NCI-H2029 treated with DMSO at 0.1 percent for 48 hours (cell line): ENCODE measurements around the gene PPP1CA.

Experiments
- DNase-seq: peaks from one replicate; lab custom pipeline; 2025; lab: John Stamatoyannopoulos, UW

The PPP1CA gene

DNA sequence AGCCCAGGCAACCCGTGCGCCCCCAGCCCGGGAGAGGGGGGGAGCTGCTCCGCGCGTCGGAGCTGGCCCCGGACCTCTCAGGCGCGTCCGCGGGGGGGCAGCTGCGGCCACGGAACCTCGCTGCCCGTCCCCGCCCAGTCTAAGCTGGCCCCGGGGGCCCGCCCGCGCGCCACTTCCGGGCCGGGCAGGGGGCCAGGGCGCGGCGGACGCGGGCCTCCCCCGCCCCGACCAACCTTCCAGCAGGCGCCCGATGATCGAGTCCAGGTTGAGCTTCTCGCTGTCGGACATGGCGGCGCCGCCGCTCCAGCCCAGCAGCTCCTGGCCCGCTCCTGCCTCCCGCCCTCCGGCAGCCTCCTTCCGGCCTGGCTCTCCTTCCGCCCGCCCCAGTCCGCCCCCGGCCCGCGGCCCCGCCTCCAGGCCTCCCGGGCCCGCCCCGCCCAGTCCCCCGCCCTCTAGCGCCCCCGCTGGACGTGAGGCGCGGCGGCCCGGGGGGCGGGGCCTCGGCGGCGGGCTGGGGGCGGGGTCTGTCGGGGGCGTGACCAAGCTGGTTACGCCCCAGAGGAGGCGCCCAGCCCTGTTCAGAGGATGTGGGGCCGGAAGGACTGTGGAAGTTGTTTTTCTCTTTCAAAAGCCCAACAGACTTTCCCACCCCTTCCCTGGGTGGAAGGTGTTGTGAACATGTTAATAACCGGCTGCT lies at the start of gene PPP1CA:
TSS of gene PPP1CA (minus strand) at position 364 of the 697 bp plus-strand sequence. CDS start at position 288, 76 bp downstream.
- DNase-seq, result peak; percentile 76

DNA sequence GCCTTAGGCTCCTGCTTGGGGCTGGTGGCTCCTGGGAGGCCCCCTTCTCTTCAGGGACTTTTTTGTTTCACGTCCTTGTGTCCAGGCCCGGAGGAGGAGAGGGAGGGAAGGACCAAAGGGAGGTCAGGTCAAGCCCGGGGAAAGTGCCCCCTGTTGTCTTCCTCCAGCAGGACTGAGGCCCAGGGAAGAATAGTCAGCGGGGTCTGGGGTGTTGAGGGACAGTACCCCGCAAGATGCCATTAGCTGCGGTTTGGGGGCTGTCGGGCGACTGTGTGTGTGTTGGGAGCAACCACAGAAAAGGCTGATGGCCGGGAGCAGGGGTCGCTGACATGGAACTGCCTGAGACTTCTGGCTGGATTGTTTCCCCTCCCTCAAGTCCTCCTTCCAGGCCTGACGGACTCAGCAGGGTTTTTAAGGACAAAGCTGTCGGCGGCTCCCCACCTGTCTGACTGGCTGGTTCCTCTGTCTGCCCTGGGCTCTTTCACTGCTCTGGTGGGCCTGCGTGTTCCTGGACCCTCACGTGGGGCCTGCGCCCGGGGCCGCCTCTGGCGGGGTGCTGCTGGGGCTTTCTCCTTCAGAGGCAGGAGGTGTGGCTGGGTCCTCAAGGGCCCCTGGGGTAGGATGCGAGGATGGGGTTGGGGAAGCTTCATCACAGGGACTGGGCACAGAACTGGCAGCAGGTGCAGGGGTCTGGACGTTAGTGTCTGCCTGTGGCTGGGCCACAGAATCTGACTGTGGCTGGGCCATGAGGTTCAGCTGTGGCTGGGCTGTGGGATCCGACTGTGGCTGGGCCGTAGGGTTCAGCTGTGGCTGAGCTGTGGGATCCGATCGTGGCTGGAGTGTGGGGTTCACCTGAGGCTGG lies 49.4 kb upstream of the PPP1CA start:
- no peak for DNase-seq

DNA sequence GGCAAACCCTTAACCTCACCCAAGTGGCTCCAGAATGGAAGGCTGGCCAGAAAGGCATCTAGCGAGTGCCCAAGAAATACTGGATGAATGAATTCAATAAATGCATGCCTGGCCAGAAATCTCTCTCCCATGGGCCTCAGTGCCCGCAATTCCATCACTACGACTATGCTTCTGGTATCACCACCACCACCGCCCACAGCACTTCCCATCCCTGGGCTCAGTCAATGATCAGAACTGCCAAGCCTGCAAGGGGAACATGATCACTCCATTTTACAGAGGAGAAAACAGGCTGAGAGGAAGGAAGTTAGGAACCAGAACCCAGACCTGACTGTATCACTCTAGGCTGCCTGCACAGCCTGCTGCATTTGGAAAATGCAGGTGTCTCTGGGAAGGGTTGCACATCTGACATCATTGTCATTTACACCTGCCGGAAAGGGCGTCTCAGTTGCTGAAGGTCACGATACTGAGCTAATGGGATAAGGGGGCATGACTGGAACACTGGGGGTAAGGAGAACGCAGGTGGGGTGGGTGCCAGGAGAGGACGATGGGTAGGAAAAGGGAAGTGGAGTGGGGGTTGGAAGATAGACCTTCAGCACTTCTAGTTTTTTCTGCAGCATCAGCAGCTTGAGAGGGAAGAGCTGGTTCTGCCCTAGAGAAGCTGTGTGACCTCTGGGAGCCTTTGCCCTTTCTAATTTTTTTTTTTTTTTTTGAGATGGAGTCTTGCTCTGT lies 47.6 kb upstream of the PPP1CA start:
- no peak for DNase-seq

DNA sequence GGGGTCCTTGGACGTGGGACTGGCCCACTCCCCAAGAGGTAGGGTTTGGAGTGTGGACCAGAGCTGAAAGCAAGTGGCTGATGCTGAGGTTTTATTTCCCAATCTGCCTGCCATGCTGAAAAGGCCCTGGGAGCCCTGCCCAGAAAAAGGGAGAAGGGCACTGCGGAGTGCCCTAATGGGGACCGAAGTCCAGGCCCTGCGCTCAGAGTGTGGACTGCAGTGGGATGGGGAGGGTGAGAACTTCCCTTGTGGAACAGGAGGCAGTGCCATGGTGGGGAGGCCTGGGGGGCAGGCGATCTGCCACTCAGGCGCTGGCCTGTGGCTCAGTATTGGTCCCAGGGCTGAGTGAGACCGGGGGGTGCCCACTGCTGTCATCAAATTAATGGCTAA lies 46.6 kb upstream of the PPP1CA start:
- no peak for DNase-seq

DNA sequence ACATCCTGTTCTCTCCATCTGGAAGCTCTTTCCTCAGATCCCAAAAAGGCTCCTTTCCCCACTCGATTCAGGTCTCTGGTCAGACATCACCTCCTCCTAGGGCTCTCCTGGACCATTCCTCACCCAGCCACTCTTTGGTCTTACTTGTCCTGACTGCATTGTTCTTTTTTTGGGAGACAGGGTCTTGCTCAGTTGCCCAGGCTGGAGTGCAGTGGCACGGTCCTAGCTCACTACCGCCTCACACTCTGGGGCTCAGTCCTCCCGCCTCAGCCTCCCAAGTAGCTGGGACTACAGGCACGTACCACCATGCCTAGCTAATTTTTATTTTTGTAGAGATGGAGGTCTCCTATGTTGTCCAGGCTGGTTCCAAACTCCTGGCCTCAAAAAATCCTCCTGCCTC lies 43.9 kb upstream of the PPP1CA start:
- DNase-seq, result no peak

DNA sequence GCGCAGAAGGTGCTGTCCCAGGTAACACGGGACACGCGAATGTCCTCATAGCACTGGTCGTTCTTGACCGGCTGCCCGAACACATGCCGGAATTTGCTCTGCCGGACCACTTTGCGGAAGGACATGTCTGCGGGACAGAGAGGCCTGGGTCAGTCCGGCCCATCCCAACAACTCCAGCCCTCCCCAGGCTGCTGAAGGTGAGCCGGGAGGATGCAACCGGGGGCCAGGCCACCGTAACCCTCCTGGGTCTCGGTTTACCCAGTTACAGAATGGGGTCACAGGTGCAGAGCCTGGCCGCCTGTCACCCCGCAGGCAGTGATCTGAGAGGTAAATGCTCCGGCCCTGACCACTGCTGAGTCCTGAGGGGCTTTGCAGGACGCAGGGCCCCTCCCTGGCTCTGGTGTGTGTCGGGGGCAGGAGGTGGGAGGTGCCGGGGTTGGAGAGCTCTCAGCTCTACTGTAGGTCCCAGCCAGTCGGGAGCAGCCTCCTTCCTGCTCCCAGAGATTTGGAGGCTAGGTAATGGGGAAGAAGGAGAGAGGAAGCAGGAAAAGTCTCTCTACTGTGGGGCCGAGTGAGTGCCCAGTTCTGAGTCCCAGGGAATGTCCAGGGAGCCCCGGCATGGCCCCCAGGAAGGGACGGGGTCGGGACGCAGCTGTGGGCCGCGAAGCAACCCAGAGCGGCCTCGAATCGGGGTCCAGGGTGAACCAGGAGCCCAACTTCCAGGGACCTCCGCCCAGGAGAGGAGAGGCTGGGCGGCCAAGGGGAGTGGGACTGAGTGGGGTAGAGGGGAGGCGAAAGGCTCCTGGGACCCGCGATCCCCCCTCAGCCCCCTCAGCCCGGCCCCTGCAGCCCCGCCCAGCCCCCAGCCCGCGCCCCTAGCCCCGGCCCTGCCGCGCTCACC lies 41.1 kb upstream of the PPP1CA start:
- DNase-seq, result no peak

DNA sequence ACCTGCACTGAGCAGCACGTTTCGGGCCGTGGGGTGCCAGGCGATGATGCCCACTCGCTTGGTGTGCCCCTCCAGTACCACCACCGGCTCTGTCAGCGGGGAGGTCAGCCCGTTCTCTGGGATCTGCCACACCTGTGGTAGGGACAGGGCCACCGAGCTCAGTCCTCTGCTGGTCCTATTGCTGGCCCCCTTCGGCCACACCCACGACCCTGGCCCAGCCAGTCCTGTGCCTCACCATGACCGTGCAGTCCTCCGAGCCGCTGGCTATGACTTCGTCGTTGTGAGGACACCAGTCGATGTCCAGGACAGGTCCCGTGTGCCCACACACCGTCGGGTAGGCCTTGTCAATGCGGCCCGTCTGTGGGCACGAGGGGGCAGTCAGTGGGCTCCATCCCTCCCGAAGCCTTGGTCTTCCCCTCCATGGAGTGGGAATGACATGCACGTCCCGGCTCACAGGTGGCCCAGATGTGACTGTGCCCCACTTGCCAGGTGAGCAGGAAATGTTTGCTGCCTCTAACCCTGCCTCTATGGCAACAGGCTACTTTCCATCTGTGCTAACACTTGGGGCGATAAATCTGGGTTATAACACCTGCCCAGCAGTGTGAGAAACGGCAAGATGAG lies 40.2 kb upstream of the PPP1CA start:
- DNase-seq, result no peak

DNA sequence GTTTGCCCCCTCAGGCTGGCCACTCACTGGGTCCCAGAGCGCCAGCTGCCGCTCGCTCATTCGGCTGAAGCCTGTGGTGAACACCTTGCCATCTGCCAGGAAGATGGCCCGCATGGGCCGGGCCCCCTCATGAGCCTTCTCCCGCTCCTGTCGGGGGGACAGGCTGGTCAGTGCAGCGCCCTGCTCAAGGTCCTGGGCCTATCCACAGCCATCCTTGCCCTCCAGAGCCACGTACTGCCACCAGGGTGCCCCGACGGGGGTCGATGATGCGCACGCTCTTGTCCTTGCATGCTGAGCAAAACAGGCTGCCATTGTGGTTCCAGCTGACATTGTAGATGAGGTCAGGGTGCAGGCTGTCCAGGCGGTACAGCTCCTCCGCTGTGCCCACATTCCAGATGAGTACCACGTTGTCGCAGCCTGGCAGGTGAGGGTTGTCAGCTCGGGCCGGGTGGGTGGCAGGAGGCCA lies 39.5 kb upstream of the PPP1CA start:
- DNase-seq, result no peak

DNA sequence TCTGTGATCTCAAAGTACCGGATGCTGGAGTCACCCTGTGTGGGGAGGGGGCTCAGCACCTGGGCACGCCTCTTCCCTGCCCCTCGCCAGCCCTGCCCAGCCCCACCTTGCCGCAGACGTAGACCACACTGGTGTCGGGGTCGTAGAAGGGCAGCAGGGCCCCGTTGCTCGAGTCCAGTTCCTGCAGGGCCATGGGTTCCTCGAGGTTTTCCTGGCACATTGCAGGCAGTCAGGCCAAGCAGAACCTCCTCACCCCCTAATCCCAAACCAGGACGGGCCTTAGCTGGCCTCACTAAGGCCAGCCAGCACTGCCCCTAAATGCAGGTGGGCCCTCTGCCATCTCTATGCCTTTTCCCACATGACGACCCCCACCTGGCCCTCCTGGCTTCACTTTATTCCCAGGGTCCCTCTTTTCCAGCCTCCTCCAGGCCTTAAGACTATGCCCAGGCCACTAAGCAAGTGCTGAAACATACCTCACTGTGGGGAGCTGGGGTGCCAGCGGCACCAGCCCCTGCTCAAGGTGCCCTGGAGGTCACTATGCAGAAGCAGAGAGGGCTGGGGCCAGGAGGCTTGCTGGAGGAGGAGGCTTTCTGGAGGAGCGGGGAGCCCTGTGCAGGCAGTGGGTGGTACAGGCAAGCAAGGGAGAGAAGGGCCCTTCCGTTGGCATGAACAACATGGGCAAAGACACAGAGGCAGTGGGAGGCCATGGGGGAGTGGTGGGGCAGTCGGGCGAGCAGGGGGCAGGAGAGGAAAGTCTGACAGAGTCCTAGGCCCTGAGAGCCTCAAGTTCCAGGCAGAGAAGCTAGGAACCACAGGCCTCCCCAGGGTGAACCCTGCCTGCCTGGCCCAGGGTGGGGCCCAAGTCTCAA lies 38.8 kb upstream of the PPP1CA start:
- no peak for DNase-seq

DNA sequence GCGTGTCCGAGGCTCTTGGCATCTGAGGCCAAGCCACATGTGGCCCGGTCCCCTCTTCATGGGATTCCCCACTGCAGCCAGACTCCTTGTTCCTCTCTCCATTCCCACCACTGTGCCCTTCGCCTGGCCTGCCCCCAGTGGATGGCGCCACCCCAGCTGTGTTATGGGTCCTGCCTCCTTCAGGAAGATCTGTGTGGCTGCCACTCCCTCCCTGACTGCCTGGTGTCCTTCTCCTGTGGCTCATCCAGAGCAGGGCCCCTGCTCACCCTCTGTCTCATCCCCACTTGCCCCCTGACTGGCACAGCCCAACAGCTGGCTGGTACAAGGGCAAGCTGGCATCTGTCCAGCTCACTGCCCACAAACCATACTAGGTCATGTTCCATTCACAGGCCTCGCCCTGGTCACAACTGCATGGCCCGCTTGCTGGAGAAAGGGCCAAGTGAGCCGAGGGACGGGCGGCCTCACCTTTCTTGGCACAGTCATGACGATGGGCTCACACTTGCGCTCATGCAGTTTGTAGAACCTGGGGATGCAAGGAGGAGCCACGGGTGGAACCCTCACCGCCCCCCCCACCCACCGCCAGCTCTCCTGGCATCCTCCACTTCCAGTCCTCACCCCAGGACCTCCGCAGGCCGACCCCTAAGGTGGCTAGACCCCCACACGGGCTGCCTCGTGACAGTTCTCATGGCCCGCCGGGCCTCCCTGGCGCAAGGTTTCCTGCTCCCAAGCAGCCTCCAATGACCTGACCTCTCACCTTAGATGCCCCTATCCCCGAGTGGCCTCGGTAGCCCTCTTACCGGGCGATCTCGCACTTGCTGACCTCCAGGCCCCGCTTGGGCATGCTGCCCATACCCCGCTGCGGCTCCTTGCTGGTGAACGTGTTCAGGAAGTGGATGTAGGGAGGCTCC lies 37.9 kb upstream of the PPP1CA start:
- no peak for DNase-seq

DNA sequence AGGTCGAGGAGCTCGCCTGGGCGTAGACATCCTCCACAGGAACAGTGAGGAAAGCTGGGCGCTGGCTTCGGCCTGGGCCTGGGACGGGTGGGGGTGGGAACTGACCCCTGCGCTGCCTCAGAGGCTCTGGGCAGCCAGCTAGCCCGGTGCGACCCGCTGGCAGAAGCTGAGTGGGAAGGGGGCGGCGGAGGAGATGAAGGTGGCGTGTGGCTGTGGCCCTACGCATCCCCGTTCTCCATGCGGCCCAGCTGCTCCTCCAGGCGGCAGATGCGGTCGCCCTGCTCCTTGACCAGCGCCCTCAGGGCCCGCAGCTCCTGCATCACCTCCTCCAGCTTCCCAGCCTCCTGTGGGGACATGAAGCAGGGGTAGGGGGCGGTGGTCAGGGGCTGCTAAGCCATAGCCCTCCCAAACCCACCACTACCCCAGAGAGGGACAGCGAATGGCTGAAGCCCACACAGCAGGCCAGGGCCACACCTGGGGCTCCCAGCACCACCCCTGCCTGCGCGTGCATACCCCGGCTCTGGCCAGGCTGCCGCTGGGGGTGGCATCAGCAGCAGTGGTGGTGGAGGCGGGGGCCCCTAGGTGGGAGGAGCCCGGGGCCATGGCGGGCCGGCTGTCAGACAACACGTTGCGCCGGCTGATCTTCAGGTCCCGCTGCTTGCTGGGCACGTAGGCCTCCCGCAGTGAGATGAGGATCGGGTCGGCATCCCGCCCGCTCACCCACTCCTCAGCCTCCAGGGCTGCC lies 36.7 kb upstream of the PPP1CA start:
- DNase-seq, result no peak

DNA sequence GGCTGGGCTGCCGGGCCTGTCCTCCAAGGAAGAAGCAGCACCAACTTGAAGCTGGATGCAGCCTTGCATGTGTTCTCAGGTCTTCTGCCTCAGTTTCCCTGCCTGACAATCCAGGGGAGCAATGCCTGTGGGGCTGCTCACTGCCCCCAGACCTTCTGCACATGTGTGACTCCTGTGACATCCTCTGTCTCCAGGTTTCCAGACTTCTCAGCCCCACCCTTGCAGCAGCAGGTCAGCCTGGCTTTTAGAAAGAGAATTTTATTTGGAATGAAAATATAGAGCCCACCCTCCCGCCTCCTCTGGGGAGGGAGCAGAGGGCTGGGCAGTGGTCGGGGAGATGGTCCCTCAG lies 36.1 kb upstream of the PPP1CA start:
- no peak for DNase-seq

DNA sequence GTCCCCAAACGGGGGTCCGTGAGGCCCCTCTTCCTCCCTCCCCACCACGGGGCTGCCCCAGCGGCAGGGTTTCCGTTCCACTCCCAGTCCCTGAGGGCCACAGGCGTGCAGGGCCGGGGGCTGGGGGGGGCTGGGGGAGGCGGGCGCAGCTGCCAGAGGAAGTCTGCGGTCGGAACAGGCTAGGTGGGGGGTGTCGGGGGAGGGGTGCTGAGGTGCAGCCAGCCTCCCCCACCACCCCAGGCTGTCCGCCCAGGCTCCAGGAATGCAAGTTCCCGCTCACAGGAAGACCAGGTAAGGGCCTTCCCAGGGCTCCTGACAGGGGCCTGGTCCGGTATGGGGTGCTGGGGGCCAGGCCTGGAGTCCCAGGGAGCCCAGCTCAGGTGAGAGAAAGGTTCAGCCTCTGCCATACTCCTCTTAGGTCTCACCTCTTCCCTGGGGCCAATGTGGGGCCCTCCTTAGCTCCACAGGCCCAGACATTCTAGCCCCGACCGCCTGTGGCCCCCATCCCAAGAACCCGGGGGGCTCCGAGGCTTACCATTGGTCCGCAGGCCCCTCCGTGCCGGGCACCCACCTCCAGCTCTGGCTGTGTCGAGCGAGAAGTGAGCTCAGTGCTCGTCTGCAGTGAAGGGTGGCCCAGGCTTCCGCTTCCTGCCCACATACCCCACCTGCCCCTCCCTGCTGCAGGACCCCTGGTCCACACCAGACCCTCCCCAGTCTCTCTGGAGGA lies 35.6 kb upstream of the PPP1CA start, which contains the start of gene PTPRCAP:
TSS of gene PTPRCAP (minus strand) at position 601 of the 727 bp plus-strand sequence. CDS start at position 538, 63 bp downstream.
- DNase-seq, result no peak

DNA sequence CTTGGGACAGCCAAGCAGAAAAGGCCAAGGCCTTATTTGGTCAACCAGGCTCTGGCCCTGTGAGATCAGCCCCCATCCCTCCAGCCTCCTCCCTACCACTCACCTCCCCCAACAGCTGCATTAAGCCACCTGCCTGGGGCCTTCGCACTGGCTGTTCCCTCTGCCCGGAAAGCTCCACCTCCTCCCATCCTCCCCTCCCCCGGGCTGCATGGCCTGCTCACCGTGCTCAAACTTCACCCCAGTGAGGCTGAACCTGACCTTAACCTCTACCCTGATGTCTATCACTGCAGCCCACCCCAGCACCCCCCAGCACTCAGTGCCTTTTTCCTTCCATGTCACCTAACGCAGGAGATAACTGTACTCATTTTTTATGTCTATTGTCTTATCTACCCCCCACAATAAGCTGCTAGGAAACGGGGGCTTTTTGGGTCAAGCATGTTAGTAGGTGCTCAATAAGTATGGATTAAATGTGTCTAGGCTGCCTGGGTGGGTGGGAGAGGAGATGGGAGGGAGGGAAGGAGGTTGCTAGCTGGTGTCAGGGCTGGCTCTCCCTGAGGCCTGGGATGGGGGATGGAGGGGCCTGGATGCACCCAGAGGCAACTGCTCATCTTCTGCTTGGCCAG lies 34.9 kb upstream of the PPP1CA start:
- no peak for DNase-seq

DNA sequence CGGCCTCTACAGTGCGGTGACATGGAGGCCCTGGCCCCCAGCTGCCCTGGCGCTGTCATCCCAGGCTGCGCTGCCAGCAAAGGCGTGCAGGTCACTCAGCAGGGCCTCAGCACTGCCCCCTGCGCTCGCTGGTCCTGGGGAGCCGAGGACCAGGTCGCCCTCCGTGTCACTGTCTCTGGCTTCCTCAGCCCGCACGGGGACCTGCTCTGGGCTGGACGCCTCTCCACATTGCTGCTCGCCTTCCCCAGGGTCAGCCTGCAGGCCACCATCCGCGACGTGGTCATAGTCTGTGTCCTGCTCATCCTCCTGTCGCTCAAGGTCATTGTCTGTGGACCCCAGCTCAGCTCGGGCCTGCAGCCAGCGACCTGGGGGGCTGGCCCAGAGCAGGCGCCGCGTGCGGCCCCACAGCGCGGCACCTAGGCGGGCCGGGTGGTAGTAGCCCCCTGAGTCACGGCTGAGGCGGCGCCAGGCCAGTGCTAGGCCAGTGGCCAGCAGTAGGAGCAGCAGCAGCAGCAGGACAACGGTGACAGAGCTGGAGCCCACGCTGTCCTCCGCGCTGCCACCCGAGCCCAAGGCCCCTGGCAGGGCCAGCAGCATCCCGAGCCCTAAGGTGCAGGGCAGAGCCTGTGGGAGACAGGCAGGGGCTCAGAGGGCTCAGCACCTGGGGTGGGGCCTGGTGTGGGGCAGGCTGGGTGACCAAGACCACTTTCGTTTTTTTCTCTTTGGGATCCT lies 34.2 kb upstream of the PPP1CA start:
- DNase-seq, result no peak

DNA sequence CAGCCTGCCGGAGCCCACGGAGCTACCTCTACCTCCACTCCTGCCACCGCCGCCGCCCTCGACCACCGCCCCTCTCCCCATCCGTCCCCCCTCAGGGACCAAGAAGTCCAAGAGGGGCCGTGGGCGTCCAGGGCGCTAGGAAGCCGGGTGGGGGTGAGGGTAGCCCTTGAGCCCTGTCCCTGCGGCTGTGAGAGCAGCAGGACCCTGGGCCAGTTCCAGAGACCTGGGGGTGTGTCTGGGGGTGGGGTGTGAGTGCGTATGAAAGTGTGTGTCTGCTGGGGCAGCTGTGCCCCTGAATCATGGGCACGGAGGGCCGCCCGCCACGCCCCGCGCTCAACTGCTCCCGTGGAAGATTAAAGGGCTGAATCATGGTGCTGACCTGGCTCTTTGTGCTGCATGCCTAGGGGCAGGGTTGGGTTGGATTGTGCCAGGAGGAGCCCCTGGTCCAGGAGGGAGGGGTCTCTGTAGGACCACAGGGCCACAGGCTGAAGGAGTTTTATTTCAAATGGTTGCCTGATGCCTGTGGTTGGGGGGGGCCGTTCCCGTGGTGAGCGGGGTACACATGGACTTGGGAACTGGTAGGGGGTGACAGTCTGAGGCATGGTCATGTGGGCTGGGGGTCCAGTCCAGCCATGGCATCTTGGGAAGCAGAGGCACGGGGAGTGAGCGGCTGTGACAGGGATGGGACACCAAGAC lies 33.5 kb upstream of the PPP1CA start:
- DNase-seq, result no peak
